Measurements from ENCODE around the gene DSCAM.

DNA sequence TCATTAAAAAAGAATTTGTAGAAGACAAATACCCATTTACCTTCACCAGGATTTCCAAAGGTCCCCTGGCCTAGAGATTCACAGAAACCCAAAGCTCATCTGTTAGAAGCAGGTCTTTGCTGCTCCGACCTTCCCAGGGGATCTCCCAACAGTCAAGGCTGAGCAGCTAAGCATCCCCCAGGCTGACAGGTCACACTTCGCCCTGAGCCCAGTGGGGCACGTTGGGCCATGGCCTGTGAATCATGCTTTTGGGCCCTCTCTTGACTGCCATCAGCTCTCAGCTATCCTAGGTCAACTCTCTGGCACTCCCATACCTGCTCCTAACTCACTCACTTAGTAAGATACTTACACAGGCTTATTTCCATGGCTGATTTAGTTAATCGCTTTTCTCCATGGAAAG is 157.7 kb downstream of the DSCAM start:
- no peak for TF ChIP-seq CTCF (IDR thresholded peaks at IDR 0.05)
- no peak for TF ChIP-seq POLR2A (IDR thresholded peaks at IDR 0.05)
